ENCODE results near the gene CLCN6.

- TF ChIP-seq CTCF (IDR thresholded peaks at IDR 0.05) (no peak), POLR2AphosphoS5 (IDR thresholded peaks at IDR 0.05) (no peak), POLR2A (IDR thresholded peaks at IDR 0.05) (no peak)
Measured at GRCh38 chr1:11768821-11769220, 37.2 kb upstream of the CLCN6 start.
